ENCODE data around the gene KDM8. TPM values are rescaled to one million over a fixed set of nuclear protein-coding genes. Genes with fewer than 3 reads are reported as not detected.

KDM8 gene
- total RNA-seq, 1 donor from 2014 or later = 9.9 TPM

DNA sequence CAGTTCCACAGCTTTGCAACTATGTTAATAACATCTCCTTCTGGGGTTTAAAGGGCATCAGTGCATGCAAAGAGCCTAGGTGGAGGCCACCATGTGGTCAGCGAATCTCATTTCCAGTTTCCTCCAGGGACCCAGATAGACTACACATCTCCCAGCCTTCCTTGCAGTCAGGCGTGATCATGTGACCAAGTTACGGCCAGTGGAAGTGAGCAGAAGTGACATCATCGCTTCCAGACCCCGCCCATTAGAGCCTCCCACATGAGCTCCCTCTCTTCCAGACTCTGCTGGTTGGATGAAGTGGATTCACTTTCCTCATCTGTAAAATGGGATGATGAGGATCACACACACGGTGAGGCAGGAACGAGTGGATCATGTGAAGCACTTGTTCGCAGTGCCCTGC lies 27.4 kb upstream of the KDM8 start:
- DNase-seq (ENCODE audit: low read depth) = no peak
- Histone ChIP-seq H3K4me3 (ENCODE audit: low read depth, low read length) (no peak overlapping the region), H3K27me3 (ENCODE audit: control insufficient read depth, insufficient read depth, low read length) (no peaks in the 10 kb centered on the region), H3K36me3 (ENCODE audit: control insufficient read depth, insufficient read depth, low read length) (no peaks in the 10 kb centered on the region)
- TF ChIP-seq, protein P1, sequence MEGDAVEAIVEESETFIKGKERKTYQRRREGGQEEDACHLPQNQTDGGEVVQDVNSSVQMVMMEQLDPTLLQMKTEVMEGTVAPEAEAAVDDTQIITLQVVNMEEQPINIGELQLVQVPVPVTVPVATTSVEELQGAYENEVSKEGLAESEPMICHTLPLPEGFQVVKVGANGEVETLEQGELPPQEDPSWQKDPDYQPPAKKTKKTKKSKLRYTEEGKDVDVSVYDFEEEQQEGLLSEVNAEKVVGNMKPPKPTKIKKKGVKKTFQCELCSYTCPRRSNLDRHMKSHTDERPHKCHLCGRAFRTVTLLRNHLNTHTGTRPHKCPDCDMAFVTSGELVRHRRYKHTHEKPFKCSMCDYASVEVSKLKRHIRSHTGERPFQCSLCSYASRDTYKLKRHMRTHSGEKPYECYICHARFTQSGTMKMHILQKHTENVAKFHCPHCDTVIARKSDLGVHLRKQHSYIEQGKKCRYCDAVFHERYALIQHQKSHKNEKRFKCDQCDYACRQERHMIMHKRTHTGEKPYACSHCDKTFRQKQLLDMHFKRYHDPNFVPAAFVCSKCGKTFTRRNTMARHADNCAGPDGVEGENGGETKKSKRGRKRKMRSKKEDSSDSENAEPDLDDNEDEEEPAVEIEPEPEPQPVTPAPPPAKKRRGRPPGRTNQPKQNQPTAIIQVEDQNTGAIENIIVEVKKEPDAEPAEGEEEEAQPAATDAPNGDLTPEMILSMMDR (IDR thresholded peaks at IDR 0.05; ENCODE audit: insufficient read depth, low read length, poor library complexity, severe bottlenecking) = no peak

DNA sequence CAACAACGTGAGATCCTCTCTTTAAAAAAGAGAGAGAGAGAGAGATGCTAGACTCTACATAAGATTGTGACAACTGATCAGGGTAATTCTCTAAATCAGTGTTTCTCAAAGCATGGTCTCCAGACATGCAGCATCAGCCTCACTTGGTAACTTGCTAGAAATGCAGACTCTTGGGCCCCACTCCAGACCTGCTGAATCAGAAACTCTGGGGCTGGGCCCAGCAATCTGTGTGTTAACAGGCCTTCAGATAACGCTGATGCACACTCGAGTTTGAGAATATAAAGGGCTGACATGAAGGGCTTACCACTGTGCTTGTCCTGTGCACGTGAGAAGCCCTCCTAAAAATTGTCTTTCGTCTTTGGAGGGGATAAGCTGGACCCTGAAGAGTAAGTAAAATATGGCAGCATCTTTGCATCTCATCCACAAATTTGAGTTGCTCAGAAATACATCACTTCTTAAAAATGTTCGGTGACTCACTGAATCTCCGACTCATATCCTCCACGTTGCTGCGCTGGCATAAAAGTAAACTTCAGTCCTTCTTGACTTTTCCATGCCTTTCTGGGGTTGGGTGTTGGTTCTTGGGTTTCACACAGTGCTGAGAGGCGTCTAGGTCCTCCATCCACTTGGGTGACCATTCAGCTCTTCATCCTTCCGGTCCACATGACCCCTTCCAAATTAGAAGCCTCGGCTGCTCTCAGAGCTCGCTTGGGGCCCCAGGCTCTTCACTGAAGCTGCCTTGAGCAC lies 26.1 kb upstream of the KDM8 start:
- H3K27me3 ChIP-seq (ENCODE audit: control insufficient read depth, insufficient read depth, low read length) = peaks cover 3% of the 10 kb centered on the region
- DNase-seq (ENCODE audit: low read depth) = peak; percentile 14
- TF ChIP-seq, protein P1 (IDR thresholded peaks at IDR 0.05; ENCODE audit: insufficient read depth, low read length, poor library complexity, severe bottlenecking) = no peak
- no peak overlapping the region for H3K4me3 ChIP-seq (ENCODE audit: low read depth, low read length)
- no peaks in the 10 kb centered on the region for H3K36me3 ChIP-seq (ENCODE audit: control insufficient read depth, insufficient read depth, low read length)

DNA sequence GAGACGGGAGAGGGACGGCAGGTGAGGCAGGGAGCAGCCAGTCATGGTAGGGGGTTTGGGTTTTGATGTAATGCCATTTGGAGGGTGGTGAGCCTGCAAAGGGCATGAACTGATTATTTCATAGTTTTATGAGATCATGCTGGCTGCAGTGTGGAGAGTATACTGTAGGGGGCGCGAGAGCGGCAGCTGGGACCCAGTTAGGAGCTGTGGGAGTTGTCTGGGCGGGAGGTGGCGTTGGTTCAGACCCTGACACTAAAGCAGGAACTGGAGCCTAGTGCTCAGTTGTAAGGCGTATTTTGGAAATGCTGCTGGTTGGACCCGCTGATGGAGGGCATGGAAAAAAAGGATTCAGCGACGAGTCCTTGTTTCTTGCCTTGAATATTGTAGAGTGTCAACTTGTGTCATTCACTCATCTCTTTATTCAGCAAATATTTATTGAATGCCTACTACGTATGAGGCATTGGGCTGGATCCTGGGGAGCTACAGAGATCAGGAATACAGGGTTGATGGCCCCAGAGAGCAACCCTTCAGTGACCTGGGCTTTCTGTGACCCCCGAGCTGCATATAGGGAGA lies 23.7 kb upstream of the KDM8 start:
- DNase-seq (ENCODE audit: low read depth) = no peak
- Histone ChIP-seq H3K36me3 (ENCODE audit: control insufficient read depth, insufficient read depth, low read length) (no peaks in the 10 kb centered on the region), H3K27me3 (ENCODE audit: control insufficient read depth, insufficient read depth, low read length) (peaks cover 3% of the 10 kb centered on the region)

DNA sequence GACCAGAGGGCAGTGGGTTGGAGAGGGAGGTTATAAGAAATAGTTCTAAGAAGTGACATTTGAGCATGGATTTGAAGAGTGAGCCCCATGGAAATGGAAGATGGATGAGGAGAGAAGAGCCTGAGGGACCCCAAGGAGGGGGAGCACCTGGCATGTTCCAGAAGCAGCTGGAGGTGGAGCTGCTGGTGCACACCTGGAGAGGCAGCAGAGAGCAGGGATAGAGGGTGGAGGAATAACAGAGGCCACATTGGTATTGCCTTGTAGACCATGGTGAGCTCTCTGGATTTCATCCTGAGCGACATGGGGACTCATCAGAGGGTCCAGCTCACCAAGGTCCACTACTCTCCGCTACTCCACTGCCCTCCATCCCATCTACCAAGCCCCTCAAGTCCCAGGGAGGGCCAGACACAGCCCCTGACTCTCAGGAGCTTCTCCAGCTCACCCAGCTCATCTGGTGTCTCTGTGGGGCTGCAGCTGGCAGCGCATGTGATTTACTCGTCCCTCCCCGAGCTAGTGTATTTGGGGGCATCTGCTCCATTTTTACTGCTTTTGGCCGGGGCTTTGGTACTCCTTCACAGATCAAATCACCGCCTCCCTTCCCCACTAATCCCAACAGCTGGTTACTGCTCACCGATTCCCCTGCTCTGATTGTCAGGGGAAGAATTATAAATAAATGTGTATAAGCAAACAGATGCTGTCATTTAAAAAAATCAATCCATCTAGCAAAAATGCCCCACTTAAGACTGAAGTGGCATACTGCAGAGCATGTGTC lies 22.1 kb upstream of the KDM8 start:
- Histone ChIP-seq H3K27me3 (ENCODE audit: control insufficient read depth, insufficient read depth, low read length) (peaks cover 3% of the 10 kb centered on the region), H3K4me3 (ENCODE audit: low read depth, low read length) (no peak overlapping the region), H3K36me3 (ENCODE audit: control insufficient read depth, insufficient read depth, low read length) (no peaks in the 10 kb centered on the region)
- TF ChIP-seq, protein P1 (IDR thresholded peaks at IDR 0.05; ENCODE audit: insufficient read depth, low read length, poor library complexity, severe bottlenecking) = peak; percentile 13
- DNase-seq (ENCODE audit: low read depth) = no peak

More for the DNA sequence above, 23.7 kb upstream of the KDM8 start:
- no peak overlapping the region for H3K4me3 ChIP-seq (ENCODE audit: low read depth, low read length)
- TF ChIP-seq, protein P1 (IDR thresholded peaks at IDR 0.05; ENCODE audit: insufficient read depth, low read length, poor library complexity, severe bottlenecking) = peak; percentile 84

DNA sequence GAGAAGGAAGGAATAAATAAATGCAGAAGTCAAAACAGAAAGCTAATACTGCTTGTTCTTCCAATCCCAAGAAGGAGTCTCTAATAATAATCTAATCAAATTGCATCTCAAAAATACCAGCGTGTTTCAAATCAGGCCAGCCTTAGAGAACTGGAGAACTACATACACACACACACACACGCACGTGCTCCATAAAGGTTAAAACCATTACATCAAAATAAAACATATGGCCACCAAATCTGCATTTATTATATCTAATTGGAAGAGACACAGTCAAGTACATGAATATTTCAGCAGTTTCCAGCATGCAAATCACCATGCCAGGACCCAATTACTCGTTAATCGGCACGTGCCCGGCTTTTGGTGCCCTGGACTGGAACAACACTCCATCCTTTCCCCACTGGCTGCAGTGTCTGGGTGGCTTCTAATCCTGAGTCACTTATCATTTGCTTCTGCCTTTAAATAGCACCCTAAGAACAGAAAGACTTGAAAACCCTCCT lies 20.4 kb upstream of the KDM8 start:
- TF ChIP-seq, protein P1 (IDR thresholded peaks at IDR 0.05; ENCODE audit: insufficient read depth, low read length, poor library complexity, severe bottlenecking) = no peak
- Histone ChIP-seq H3K4me3 (ENCODE audit: low read depth, low read length) (no peak overlapping the region), H3K36me3 (ENCODE audit: control insufficient read depth, insufficient read depth, low read length) (no peaks in the 10 kb centered on the region)

More for the DNA sequence above, 20.4 kb upstream of the KDM8 start:
- DNase-seq (ENCODE audit: low read depth) = no peak
- H3K27me3 ChIP-seq (ENCODE audit: control insufficient read depth, insufficient read depth, low read length) = peaks cover 3% of the 10 kb centered on the region
